ENCODE results near the gene GRID2IP.
A peak's percentile ranks its signal among the peaks of the same experiment; 100 is the strongest.

Gene GRID2IP

GRCh38 chr7:6559896-6560295 is 8.6 kb upstream of the GRID2IP start:
- no peak for DNase-seq

GRCh38 chr7:6558837-6559236 is 7.6 kb upstream of the GRID2IP start:
- peak; percentile 45 for DNase-seq

- DNase-seq: no peak
Observed at GRCh38 chr7:6556196-6556595, 4.9 kb upstream of the GRID2IP start.

GRCh38 chr7:6554848-6555247 is 3.6 kb upstream of the GRID2IP start:
- DNase-seq: no peak

- DNase-seq: no peak
Observed at GRCh38 chr7:6553448-6554044, 2.3 kb upstream of the GRID2IP start.

GRCh38 chr7:6547400-6547799 is 3.9 kb downstream of the GRID2IP start:
- no peak for DNase-seq

GRCh38 chr7:6546498-6547251 is 4.6 kb downstream of the GRID2IP start:
- no peak for DNase-seq

GRCh38 chr7:6545398-6546126 is 5.7 kb downstream of the GRID2IP start:
- no peak for DNase-seq

GRCh38 chr7:6542368-6542767 is 8.9 kb downstream of the GRID2IP start:
- no peak for DNase-seq

GRCh38 chr7:6536262-6537260 is 14.7 kb downstream of the GRID2IP start:
- no peak for DNase-seq

GRCh38 chr7:6533893-6534495 is 17.3 kb downstream of the GRID2IP start:
- peak; percentile 72 for DNase-seq

GRCh38 chr7:6532516-6532915 is 18.7 kb downstream of the GRID2IP start:
- DNase-seq: no peak

GRCh38 chr7:6531492-6532279 is 19.6 kb downstream of the GRID2IP start:
- no peak for DNase-seq

- peak; percentile 82 for DNase-seq
Observed at GRCh38 chr7:6530626-6531491, 20.4 kb downstream of the GRID2IP start.

GRCh38 chr7:6529643-6530042 is 21.6 kb downstream of the GRID2IP start:
- no peak for DNase-seq

GRCh38 chr7:6528401-6529130 is 22.7 kb downstream of the GRID2IP start:
- no peak for DNase-seq

GRCh38 chr7:6526997-6527378 is 24.3 kb downstream of the GRID2IP start:
- DNase-seq: no peak

GRCh38 chr7:6520163-6520981 is 30.9 kb downstream of the GRID2IP start:
- no peak for DNase-seq

Measured in stimulated activated CD8-positive, alpha-beta memory T cell treated with anti-CD3 and anti-CD28 coated beads, Interleukin-4, amount 100 ng/mL, for 48 hours (primary cell).